ENCODE data around the gene DNAJB12.

- no peak for TF ChIP-seq CTCF (IDR thresholded peaks at IDR 0.05; ENCODE audit: insufficient read depth, low read length, poor library complexity, severe bottlenecking)
- no peak for TF ChIP-seq EZH2phosphoT487 (conservative IDR thresholded peaks at IDR 0.05; ENCODE audit: low read length)
These were observed 1.4 kb downstream of the DNAJB12 start for GRCh38 chr10:72353028-72353964.
